ENCODE measurements around the gene YDJC. TPM values are rescaled to one million over a fixed set of nuclear protein-coding genes. Genes with fewer than 3 reads are reported as not detected.
"Not testable (repeated sequence)": the region's sequence is repeated elsewhere in the genome, so short reads cannot be mapped to it uniquely, and the experiment has no call there.

Gene YDJC
- total RNA-seq, 1 donor from 2014 or later, result 27.4 TPM

DNA sequence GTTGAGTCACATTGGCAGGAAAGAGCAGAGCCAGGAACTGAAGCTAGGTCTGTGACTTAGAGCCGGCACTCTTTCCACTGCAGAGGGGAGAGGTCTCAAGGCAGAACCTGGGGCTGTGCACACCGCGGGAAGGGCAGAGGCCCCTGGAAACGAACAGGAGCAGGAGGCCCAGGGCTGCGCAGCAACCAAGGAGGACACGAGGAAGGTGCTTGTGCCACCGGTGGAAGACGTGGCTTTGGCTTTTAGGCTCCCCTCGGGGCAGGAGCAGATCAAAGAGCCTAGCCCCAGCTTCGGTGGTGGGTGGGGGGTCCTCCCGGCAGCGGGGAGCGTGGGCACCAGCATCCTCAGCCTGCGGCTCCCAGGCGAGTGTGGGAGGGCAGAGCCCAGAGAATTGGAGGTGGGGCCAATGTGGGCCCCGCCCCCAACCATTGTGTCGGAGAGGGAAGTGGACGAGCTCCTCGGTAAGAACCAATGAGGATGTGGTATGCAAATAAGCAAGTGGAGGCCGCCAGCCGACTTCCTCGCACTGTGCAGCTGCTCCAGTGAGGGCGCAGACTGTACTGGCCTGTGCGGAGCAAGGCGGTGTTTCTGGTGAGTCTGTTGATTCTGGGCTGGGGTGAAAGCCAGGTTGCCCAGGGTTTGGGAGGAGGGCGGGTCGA lies 2.5 kb upstream of the YDJC start, which contains the start of gene CCDC116:
Gene CCDC116 (plus strand): TSS at position 524 of the 659 bp plus-strand sequence. CDS start 422 bp downstream, outside the sequence.
- DNase-seq (ENCODE audit: low read depth), result no peak

DNA sequence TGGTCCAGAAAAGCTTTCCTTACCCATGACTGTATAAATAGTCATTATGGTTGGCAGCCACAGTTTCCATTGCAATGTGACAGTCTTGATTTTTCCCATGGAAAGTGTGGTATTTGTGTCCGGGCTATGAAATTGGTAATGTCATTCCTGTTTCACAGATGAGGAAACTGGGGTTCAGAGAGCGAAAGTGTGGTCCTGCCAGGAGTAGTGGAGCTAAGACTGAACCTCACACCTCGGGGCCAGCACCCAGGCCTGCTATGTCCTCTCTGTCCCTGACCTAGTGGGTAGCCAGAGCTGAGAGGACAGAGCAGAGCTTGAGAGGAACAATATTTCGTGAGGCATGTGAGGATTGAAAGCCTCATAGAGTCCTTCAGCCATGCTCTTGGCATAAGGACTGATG lies 1.2 kb upstream of the YDJC start:
- DNase-seq (ENCODE audit: low read depth), result no peak

DNA sequence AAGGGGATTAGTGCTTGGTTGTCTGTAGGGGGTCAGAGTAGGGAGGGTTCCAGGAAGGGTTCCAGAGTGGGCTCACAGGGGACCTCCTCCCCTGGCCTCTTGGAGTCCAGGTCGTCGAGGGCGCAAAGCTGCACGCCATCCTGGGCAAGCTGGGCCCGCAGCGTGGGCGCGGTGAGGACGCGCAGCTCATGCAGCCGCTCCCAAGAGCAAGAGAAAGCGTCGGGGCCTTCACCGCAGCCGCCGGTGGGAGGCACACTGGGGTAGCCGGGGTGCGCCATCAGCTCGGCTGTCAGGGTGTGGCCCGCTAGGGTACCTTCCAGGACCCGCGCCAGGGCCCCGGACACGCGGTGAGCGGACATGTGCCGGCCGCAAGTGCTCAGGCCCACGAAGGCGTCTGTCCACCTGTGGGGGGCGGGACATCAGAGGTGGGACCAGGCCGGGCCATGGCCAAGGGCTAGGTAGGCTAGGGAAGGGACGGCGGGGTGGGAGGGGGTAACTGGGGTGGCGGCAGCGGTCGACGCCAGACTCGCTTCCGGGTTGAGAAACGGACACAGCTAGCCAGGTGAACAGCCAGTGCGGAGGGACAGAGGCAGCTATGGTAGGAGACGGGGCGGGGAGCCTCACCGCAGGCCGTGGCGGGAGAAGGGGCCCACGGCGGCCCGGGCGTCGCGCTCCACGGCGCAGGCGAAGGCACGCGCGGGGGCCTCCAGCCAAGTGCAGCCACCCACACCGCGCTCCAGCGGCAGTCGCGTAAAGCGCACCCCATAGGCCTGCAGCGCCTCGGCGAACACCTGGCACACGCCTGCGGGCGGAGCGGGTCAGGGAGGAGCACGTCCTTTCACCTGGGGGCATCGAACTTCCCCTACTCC lies 1.2 kb downstream of the YDJC start:
- DNase-seq (ENCODE audit: low read depth), result no peak

DNA sequence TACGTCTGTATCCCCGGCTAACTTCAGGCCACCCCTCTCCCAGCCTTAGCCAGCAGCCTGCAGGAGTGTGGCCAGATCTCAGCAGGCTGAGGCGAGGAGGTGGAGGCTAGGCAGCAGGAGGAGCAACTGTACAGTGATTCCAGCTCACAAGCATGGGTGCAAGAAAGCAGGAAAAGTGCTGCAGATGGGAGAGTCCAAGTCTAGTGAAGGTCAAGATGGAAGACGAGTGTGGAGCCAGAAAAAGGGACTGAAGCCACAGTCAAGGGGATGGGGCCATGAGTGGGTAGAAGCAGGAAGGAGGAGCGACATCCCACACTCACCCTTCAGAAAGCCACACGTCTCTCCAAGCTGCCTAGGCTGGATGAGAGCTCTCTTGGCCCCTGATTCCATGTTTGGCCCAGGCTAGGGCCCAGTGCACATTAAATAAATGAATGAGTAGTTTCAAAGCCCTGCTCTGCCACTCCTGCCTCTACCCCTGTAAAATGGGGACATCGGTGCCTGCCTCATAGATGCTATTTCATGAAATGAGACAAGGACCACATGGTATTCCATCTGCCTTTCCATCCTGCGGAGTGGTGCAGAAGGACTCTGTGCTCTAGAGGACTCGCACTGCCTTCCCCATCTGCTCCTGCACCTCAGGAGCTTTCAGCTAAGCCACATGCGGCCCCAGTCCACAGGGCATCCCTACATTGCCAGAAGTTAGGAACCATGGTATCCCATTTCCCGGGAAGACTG lies 2.9 kb downstream of the YDJC start:
- DNase-seq (ENCODE audit: low read depth), result no peak

DNA sequence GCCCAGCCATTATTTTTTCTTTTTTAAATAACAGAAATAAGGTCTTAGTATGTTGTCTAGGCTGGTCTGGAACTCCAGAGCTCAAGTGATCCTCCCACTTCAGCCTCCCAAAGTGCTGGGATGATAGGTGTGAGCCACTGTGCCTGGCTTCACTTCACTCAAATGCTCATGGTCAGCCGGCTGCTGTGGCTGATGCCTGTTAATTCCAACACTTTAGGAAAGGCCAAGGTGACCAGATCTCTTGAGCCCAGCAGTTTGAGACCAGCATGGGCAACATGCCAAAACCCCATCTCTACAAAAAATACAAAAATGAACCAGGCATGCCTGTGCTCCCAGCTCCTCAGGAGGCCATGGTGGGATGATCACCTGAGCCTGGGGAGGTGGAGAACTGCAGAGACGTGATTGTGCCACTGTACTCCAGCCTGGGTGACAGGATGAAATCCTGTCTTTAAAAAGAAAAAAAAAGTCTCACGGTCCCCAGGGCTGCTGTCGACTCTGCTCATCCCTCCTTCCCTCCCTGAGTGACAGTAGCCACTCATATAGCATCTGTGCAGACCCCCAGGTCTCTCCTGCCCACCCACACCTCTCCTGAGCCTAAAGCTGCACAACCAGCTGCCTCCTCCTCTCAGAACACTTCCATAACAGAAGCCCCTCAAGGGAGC lies 3.6 kb downstream of the YDJC start:
- DNase-seq (ENCODE audit: low read depth), result no peak

DNA sequence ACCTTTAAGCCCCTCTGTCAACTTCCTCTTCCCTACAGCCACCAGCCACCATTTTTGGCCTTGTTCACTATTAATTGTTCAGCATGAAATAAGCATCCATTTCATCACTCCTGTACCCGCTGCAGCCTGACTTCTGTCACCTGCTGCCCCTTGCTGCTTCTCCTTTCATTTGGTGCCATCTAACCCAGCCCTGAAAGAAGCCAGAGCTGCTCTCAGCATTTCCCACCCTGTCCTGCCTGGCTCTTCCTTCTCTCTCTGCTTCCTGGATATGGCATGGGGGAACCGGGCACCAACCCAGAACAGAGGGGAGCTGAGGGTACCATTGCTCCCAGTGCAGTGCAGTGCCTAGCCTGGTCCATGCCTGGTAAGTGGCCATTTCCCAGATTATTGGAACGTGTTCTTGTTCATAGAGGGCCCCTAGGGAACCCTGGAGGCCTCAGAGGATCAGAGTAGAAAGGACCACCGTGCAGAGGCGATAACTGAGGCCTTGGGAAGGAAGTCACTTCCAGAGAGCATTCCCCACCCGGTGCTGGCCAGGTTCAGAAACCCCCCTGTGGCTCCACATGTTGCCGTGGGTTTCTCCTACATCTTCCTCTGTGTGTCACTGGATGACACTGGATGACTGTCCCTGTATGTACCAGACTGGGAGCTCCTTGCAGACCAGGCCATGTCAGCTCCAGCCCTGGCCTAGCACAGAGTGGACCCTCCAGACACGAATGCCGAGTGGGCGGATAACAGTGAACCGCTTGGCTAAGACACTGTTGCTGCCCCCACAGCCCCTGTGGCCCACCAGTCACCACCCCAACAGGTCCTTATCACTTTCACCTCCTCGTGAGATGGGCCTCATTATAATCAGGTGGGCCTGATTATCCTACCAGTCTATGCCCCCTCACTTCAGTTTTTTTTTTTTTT lies 4.7 kb downstream of the YDJC start:
- DNase-seq (ENCODE audit: low read depth), result no peak

DNA sequence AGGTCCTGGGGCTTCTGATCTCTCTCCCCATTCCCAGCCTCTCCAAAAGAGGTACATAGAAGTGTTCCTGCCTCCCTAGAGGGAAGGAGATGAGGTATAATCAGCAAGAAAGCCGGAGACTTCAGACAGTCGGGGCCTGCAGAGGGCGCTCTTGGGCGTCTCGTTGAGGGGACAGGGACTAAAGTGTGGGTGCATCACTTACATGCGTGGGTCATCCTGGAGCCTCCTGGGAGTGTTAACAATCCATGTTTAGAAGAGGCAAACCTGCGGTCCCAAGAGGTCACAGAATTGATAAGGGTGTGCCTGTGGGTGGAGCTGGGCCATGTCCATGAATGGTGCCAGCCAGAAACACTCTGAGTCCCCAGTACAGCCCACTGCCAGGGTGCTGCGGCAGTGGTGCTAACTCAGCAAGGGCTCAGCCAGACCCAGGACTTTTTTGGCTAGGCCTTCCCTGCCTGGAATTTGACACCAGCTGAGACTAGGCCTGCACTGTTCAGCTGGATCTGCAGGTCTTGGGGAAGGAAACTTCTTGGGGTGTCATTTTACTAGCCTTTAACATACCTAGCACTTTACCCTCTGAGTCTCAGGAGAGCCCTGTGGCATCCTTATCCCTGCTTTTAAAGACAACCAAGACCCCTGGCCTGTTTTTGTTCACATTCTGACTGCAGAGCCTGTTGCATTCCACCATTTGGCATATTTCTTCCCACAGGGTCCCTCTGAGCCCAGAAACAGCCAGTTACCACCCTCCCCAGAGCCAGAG lies 5.5 kb downstream of the YDJC start:
- DNase-seq (ENCODE audit: low read depth), result no peak

DNA sequence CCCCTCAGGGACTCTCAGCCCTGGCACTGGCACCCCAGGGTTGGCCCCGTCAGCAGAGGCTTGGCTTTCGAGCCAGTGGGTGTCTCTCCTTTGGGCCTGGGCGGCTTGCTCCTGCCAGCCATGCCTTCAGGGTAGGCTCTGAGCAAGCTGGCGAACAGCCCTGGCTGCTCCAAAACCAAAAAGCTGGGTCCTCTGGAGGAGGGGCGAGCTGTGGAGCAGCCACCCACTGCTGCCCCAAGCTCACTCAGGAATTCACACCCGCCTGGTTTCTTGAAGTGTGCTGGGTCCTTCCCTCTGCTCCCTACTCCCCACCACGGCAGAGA lies 6.2 kb downstream of the YDJC start:
- DNase-seq (ENCODE audit: low read depth), result no peak

DNA sequence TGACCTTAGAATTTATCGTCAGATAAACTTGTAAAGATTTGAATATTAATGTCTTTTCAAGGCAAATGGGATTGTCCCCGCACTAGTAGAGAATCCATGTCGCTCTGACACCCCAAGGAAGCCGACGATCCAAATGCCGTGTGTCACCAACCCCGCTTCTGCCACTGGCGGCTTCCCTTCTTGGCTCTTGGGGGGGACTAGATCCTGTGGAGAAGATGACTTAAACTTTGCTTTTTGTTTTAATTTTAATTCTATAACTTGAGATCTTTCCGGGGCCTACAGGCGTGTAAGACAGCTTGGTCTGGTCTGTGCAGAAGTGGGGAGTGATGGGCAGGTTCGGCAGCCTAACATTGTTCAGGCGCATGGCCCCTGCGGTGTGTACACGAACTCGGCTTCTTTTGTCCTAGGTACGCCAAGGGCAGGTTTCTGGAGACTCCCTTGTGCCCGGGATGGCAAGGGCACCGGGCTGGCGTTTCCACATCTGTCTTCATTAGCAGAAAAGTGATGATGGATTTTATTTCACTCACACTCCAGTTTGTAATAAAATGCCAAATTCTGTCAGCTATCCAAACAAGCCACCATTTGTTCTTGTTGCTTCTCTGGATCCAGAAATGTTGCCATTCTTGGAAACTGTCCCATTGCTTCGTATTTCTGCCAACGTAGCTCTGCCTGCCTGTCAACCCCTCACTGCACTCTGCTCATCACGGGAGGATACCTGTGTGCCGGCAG lies 6.7 kb downstream of the YDJC start:
- DNase-seq (ENCODE audit: low read depth), result no peak

DNA sequence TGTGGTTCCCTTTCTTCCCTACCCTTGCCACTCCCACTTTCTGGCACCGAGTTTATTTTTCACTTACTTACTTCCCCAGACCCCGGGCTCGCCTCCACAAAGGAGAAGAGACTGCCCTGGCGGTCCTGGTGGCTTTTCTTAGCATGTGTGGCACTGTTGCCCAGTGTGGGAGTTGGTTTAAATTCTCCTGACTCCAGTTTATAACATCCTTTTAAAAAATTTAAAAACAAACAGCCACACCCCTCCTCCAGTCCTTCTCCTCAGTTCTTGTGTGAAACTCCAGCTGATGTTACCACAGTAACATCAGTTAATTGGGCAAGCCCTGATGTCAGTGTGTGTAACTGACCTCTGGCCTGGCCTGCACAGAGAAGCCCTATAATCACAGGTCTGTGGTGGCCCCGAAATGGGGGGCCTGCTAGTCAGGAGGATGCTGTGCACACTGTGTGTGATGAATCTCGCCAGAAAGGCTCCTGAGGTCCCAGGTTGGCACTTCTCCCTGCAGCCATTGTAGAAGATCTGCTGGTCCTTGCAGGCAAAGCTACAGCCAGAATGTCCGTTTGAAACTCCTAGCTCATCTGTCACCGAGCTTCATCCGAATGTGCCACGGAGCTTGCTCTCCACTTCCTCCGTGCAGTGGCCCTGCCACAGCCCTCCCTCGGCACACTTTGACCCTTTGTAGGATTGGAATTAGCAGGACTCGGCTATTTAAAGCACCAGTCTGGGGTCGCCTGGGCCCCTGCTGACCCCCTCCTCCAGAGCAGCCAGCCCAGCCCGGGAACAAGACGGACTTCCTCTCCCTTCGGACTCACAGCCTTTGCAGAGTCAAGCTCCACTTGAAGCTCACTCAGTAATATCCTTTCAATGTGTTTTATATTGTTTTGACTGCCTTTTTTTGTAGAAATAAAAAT lies 7.6 kb downstream of the YDJC start:
- no peak for DNase-seq (ENCODE audit: low read depth)

DNA sequence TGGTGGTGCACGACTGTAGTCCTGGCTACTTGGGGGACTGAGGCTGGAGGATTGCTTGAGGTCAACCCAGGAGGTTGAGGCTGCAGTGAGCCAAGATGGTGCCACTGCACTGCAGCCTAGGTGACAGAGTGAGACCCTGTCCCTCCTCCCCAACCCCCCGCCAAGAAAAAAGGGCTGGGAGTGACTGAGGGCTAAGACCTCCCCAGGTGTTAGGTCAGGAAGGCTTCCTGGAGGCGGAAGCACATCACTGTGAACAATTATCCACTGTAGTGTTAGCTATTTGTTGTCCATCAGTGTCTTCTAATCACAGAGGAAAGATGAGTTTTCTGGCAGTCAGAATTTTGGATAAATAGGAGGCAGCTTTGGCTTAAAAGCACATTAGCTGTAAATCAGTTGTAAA lies 8.8 kb downstream of the YDJC start:
- DNase-seq (ENCODE audit: low read depth), result no peak

DNA sequence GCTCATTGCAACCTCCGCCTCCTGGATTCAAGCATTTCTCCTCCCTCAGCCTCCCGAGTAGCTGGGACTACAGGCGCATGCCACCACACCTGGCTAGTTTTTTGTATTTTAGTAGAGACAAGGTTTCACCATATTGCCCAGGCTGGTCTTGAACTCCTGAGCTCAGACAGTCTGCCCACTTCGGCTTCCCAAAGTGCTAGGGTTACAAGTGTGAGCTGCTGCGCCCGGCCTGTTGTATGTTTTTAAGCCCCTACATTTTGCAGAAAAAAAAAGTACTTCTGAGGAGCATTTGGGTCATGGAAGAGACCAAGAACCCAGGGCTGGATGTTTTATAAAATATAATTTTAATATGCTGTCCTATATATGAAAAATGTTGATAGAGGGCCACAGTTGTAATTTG lies 12.5 kb downstream of the YDJC start:
- not testable (repeated sequence) for DNase-seq (ENCODE audit: low read depth)

DNA sequence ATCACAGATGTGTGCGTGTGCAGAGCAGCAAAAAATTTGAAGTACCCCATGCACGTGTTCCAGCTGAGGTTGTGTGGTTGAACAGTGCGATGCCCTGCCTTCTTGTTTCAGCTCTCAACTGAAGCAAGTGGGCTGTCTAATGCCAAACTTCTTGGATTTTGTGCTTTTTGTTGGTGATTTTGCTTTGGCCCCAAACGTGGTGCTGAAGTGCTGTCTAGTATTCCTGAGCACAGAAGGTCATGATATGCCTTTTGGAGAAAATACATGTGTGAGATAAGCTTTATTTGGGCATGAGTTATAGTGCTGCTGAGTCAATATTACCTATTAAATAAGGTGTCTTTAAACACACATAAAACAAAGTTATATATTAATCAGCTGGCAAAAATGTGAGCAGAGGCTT lies 14.1 kb downstream of the YDJC start:
- DNase-seq (ENCODE audit: low read depth), result no peak

DNA sequence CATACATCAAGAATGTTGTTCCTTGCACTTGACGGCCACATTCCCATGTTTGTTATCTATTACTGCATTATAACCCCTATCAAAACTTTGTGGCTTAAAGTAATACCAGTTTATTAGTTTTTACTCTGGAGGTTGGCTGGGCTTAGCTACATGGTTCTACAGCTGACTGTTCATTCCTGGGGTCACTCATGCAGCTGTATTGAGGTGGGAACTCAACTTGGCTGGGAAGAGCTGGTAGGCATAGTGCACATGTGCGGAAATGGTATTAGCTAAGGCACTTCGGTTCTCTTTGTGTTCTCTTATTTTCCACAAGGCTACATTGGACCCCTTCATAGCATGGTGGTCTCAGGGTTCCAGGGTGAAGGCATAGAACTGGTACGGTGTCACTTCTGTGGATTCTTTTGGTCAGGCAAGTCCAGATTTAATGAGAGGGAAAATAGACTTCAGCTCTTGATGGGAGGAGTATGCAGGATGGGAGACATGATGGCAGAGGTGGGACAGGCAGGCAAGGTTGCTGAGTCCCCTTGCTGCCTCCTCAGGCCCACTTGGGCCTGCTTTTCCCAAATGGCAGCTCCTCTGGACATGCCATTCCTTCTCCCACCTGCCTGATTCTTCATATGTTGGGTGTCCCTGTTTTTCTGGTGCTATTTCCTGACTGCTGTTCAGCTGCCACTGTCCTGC lies 16.1 kb downstream of the YDJC start:
- no peak for DNase-seq (ENCODE audit: low read depth)

DNA sequence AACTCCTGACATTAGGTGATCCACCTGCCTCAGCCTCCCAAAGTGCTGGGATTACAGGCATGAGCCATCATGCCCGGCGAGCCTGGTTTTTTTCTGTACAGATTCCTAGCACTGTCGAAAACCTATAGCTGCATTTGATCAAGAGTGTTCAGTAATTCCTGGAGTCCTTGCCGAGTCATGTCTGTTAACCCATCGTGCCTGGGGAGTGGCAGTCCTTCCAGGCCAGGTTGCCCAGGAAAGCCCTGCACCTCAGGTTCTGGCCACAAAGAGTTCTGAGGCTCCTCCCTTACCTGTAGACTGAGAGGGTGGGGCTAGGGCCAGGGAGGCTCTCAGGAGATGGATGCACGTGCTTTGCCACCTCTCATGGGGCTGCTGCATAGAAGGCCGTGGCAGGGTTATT lies 17.0 kb downstream of the YDJC start:
- no peak for DNase-seq (ENCODE audit: low read depth)

DNA sequence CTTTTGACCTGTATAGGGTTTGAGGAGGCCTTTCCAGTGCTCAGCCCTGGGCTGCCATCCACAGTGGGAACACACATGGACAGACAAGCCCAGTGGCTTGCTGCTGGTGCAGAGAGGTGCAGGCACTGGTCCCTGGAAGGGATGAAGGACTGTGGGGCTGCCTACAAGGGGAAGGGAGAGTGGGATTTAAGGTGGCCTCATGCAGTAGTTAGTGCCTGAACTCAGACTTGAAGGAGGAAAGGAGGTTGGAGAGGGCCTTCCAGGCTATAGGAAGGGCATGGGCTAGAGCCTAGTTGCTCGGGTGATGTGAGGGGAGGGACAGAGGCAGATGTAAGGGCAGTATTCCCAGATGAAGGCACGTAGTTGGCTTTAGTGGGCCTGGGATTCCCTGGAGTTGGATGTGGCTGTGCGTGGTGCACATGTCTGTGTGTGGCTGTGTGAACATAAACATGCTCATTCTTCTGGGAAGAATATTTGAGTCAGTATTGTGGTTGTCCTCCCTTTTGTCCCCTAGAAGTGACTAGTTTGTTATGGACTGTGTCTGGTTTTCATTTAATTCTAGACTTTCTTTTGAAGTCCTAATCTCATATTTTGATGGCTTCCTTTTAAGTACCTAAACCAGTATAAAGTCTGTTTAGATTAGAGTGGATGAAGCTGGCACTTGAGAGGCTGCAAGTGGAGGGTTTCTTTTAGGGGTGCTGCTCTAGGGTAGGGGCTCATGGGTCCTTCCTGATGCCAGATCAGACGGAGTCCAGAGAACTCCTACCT lies 18.4 kb downstream of the YDJC start:
- DNase-seq (ENCODE audit: low read depth), result no peak

DNA sequence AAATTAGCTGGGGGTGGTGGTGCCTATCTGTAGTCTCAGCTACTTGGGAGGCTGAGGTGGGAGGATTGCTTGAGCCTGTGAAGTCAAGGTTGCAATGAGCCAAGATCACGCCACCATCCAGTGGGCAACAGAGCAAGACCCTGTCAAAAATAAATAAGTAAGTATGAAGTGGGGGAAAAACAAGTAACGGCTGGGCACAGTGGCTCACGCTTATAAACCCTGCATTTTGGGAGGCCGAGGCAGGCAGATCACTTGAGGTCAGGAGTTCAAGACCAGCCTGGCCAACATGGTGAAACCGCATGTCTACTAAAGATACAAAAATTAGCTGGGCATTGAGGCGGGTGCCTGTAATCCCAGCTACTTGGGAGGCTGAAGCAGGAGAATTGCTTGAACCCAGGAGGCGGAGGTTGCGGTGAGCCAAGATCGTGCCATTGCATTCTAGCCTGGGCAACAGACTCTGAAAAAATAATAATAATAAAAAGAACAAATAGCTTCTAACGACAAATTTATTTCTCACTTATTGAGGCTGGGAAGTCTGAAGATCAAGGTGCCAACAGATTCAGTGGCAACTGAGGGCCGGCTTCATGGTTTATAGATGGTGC lies 20.2 kb downstream of the YDJC start:
- DNase-seq (ENCODE audit: low read depth), result not testable (repeated sequence)

All from renal cortical epithelial cell (primary cell).